HPDE6-E6E7 (cell line): ENCODE data around the gene MTHFD1.
A peak's percentile ranks its signal among the peaks of the same experiment; 100 is the strongest.

Source experiments
- DNase-seq: peaks from one replicate; pipeline ENCODE4 v3.0.0; 2011; ENCODE audit warnings: missing footprints; ENCODE audit errors: extremely low spot score

The MTHFD1 gene

GRCh38 chr14:64444984-64445845 lies 57.1 kb downstream of the MTHFD1 start:
- DNase-seq = no peak

- DNase-seq = no peak
Measured at GRCh38 chr14:64447876-64448670, 59.9 kb downstream of the MTHFD1 start.

GRCh38 chr14:64450255-64450654 lies 62.1 kb downstream of the MTHFD1 start:
- DNase-seq = no peak

- DNase-seq = no peak
Measured at GRCh38 chr14:64454671-64455070, 66.5 kb downstream of the MTHFD1 start.

GRCh38 chr14:64459405-64460136 lies 71.4 kb downstream of the MTHFD1 start:
- DNase-seq = no peak

- no peak for DNase-seq
Measured at GRCh38 chr14:64461221-64461620, 73.1 kb downstream of the MTHFD1 start.

DNA sequence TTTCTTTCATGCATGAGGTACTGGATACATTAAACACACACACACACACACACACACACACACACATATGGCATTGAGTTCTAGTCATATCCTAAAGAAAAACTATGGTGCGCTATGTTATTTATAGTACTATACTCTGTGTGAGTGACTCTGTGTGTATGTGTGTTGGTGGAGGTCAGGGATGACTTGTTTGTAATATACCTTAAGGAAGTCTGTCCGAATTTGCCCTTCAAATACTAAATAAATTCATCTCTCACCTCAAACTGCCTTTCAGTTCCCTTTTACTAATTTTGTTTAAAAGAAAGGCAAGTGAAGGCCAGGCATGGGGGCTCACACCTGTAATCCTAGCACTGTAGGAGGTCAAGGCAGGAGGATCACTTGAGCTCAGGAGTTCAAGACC lies 75.0 kb downstream of the MTHFD1 start:
- no peak for DNase-seq

- DNase-seq = no peak
Measured at GRCh38 chr14:64463873-64464272, 75.7 kb downstream of the MTHFD1 start.

GRCh38 chr14:64464651-64465050 lies 76.5 kb downstream of the MTHFD1 start:
- no peak for DNase-seq

DNA sequence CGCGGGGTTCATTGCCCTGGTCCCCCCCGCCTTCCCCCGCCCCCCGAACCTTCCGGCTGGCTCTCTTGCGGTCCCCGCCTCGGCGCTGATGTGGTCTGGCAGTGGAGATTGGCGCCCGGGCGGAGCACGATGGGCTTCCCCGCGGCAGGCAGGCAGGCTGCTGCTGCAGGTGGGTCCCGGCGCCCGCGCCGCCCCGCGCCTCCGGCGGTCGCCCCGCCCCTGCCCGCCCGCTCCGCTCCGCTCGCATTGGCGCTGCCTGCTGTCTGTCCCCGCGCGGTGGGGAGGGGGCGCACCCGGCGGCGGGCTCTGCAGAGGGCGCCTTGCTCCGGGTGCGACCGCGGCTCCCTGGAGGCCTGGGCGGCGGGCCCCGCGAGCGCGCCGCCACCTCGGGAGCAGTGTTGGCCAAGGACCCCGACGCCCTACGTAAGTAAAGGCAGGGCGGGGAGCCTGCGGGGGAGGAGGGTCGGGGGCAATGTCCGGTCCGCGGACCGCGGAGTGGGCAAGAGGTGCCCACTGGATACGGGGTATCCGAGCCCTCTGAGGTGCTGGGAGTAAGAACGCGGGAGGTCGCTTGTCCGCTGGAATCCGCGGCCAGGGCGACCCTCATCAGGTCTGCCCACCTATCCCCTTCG lies 77.2 kb downstream of the MTHFD1 start, which contains the start of gene AKAP5:
Gene AKAP5, plus strand, starts transcription at position 309 of the 632 bp plus-strand sequence. CDS start 2,896 bp downstream, outside the sequence.
- DNase-seq = peak; percentile 32

GRCh38 chr14:64465831-64466554 lies 77.8 kb downstream of the MTHFD1 start:
- no peak for DNase-seq

- no peak for DNase-seq
Measured at GRCh38 chr14:64467101-64467500, 78.9 kb downstream of the MTHFD1 start.

DNA sequence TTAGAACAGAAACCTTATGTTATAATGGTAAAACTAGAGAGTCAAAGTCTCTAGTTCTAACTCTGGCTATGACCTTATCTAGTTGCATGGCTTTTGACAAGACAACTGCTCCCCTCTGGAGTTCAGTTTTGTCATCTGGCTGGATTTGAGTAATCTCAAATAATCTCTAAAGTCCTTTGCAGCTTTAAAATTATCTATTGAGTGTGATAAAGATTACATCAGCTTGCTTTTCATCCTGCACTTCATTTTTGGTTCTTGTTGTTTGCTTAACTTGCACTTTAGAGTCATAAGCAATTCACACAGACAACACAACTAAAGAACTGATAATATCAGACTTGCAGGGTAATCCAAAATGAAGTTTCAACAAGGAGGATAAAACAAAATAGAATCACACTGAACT lies 79.4 kb downstream of the MTHFD1 start:
- DNase-seq = no peak

GRCh38 chr14:64468451-64468850 lies 80.3 kb downstream of the MTHFD1 start:
- no peak for DNase-seq

- no peak for DNase-seq
Measured at GRCh38 chr14:64474041-64474440, 85.9 kb downstream of the MTHFD1 start.

DNA sequence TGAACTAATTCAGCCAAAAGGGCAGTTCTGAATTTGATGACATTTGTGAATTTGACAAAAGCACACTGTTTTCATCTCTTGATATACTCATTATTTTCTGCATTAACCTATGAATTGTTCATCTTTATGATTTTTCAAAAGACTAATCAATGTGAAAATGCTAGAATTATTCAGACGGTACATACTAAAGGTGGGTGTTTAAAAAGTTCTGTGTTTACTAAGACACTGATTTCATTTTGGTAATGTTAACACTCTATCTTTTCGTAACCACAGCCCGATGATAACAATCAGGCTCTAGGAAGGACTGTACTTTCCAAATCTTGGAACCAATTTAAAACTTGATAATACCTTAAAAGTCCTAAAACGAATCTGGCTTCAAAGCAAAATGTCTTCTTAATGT lies 86.5 kb downstream of the MTHFD1 start:
- DNase-seq = no peak

- DNase-seq = no peak
Measured at GRCh38 chr14:64475585-64476273, 87.6 kb downstream of the MTHFD1 start.

DNA sequence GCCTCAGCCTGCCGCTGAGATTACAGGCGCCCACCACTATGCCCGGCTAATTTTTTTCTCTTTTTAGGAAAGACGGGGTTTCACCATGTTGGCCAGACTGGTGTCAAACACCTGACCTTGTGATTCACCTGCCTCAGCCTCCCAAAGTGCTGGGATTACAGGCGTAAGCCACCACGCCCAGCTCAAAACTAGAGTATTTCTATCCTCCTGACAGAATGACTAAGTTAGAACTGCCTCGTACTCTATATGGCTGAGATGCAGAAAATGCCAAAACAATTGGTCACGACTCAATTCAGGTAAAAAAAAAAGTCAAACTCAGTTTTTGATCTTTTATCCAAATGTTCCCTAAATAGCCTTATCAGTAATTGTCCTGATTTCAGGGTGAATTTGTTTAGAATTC lies 88.3 kb downstream of the MTHFD1 start:
- no peak for DNase-seq

GRCh38 chr14:64478634-64479250 lies 90.6 kb downstream of the MTHFD1 start:
- DNase-seq = no peak

- DNase-seq = no peak
Measured at GRCh38 chr14:64488590-64489099, 100.5 kb downstream of the MTHFD1 start.
